ENCODE data around the gene RPTN. TPM values are rescaled to one million over a fixed set of nuclear protein-coding genes. Genes with fewer than 3 reads are reported as not detected.

Gene RPTN
- total and polyA plus RNA-seq, 2 experiments from 2014 or later: not detected

- peak; percentile 46; the same call in 1 of the 2 replicates for TF ChIP-seq CREB1 (CRISPR knock-in tag; IDR thresholded peaks at IDR 0.05; ENCODE audit: low read depth)
- TF ChIP-seq ZNF114 (CRISPR knock-in tag; IDR thresholded peaks at IDR 0.05): no peak
Observed at GRCh38 chr1:152108882-152109222, 50.2 kb downstream of the RPTN start (continued).

GRCh38 chr1:152107984-152108881, 50.8 kb downstream of the RPTN start:
- Histone ChIP-seq H3K4me1 (ENCODE audit: insufficient read depth) (peaks cover 15% of the 10 kb centered on the region), H3K4me2 (peak overlapping the region; percentile 88), H3K27ac (ENCODE audit: low read depth) (no peak overlapping the region), H3K79me2 (replicated peaks; ENCODE audit: insufficient read depth) (no peaks in the 10 kb centered on the region), H3K27me3 (ENCODE audit: insufficient read depth) (peaks cover 98% of the 10 kb centered on the region), H3K9me2 (ENCODE audit: insufficient read depth) (no peaks in the 10 kb centered on the region), H3K36me3 (ENCODE audit: insufficient read depth) (no peaks in the 10 kb centered on the region), H4K20me1 (replicated peaks; ENCODE audit: insufficient read depth) (no peaks in the 10 kb centered on the region), H3K4me3 (peak overlapping the region; percentile 59), H3F3A (replicated peaks; ENCODE audit: low read depth) (peaks cover 51% of the 10 kb centered on the region), H2AFZ (peak overlapping the region; percentile 80)
- Mint-ChIP-seq H3K4me1 (peaks cover 8% of the 10 kb centered on the region; the same call in 2 of the 3 replicates), H3K36me3 (ENCODE audit: low read depth) (peaks cover 4% of the 10 kb centered on the region; the same call in 1 of the 3 replicates), H3K27ac (no peak overlapping the region), H3K4me3 (no peak overlapping the region), H3K27me3 (ENCODE audit: insufficient read depth, low read depth, poor library complexity) (peaks cover 2% of the 10 kb centered on the region), H3K9me3 (no peaks in the 10 kb centered on the region; the same call in 2 of the 3 replicates)
- DNase-seq (ENCODE audit: low spot score) (peak; percentile 78), ATAC-seq (no peak)
- TF ChIP-seq REST (IDR thresholded peaks at IDR 0.05; ENCODE audit: unreplicated experiment): no peak
- TF ChIP-seq EZH2phosphoT487 (IDR thresholded peaks at IDR 0.05; ENCODE audit: unreplicated experiment): no peak
- TF ChIP-seq NANOG (IDR thresholded peaks at IDR 0.05; ENCODE audit: borderline replicate concordance): no peak
- peak; percentile 63 for TF ChIP-seq CREB1 (CRISPR knock-in tag; IDR thresholded peaks at IDR 0.05; ENCODE audit: low read depth)
- peak in 1 of 2 experiments; percentile 14; a peak in 1 of 4 replicates for TF ChIP-seq CTCF (conservative IDR thresholded peaks at IDR 0.05; ENCODE audit: low read depth in 2 of 2)
- TF ChIP-seq ZNF462 (CRISPR knock-in tag; IDR thresholded peaks at IDR 0.05): no peak
- no peak for TF ChIP-seq STAT1 (IDR thresholded peaks at IDR 0.05; ENCODE audit: unreplicated experiment)
- peak; percentile 65 for TF ChIP-seq EZH2 (IDR thresholded peaks at IDR 0.05; ENCODE audit: low read depth, unreplicated experiment)

Data from GM23338 (cell line).